Retina (tissue), 1 donor: Measurements from ENCODE around the gene RIPPLY3.
"Not testable (repeated sequence)": the region's sequence is repeated elsewhere in the genome, so short reads cannot be mapped to it uniquely, and the experiment has no call there.

ENCODE experiments used
- DNase-seq: peaks from one replicate; pipeline ENCODE4 v3.0.0-alpha.2; 2016

RIPPLY3 gene

DNA sequence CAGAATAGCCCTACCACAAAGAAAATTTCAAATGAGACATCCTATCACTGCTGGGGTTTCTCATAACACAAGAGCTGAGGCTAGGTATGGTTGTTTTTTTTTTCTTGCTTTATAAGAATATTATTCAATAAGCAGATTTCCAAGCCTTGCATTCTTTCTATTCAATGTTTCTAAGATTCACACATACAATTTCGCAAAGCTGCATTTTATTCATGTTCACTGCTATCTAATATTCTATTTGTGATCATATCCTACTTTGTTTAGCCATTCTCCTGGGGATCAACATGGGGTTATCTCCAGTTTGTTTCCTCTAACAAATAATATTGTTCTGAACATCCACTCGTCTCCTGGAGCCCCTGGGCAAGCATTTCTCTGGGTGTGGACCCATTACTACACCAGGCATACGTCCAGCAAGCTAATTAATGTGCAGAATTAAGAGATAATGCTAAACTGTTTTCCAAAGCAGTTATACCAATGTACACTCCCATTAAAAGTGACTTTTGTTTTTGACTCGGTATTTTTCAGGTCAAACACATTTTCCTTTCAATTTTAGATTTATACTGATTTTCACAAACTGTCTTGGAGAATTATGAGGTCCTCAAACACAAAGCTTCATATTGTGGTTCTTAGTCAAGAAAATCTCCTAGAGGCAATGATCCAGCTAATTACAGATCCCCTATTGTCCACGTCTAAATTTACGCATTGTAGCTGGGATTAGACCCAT, 24.4 kb upstream of the RIPPLY3 start:
- DNase-seq: no peak

DNA sequence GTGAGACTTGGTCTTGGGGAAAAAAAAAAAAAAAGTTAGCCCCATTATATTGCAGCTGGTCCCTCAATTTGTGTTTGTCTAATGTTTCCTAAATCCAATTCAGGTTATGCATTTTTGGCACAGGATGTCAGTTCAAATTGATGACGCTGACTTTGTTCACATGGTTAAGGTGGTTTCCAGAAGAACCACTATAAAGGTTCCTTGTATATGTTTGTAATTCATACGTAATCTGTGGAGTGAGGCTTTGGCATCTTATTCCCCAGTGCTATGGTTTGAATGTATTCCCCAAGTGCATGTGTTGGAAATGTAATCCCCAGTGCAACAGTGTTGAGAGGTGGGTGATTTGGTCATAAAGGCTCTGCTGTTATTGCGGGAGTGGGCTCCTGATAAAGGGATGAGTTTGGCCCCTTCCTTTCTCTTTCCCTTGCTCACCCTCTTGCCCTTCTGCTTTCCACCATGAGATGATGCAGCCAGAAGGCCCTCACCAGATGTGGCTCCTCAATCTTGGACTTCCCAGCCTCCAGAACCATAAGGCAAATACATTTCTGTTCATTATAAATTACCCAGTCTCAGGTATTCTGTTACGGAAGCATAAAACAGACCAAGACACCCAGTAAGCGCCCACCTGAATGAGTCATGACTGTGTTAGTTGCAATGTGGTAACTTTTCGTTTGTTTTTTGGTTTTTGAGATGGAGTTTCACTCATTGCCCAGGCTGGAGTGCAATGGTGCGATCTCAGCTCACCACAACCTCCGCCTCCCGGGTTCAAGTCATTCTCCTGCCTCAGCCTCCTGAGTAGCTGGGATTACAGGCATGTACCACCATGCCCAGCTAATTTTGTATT, 20.5 kb upstream of the RIPPLY3 start:
- no peak for DNase-seq

- DNase-seq: no peak
Observed at GRCh38 chr21:36987845-36988244, 18.7 kb upstream of the RIPPLY3 start.

- no peak for DNase-seq
Observed at GRCh38 chr21:36988536-36988935, 18.0 kb upstream of the RIPPLY3 start.

GRCh38 chr21:36989199-36989698, 17.3 kb upstream of the RIPPLY3 start:
- not testable (repeated sequence) for DNase-seq

DNA sequence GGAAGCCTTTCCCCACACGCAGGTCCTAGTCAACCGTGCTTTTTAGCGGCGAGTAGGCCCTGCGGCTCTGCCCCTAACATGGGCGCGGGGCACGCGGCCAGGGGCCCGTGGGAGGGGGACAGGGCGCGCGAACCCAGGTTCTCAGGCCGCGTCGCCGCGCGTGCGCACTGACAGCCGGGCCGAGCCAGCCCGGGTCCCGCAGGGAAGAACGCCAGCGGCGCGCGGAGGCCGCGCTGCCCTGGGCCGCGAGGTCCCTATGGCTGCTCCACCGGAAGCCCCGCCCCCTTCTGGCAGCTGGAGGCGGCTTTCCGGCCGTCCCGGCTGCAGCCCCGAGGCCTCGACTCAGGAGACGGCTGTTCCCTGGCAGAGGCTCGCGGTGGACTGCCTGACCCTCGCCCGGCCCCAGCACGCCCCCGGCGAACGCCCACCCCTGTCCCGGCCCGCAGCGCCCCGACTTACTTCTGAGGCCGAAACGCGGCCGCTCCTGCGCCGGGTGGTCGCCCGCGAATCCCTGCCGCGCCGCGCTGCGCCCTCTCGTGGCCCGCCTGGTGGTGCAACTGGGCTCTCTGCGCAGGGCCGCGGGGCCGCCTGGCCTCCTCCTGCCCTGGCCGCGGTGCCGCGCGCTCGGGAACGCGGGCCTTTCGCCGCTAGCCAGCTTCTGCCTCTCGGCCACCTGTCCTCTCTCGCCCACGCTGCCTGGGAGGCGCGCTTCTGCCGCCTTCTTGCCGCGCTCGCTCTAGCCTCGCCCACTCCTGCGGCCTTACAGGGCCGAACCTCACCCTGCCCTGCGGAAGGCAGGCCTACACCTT, 16.6 kb upstream of the RIPPLY3 start:
- peak; percentile 99 for DNase-seq

DNA sequence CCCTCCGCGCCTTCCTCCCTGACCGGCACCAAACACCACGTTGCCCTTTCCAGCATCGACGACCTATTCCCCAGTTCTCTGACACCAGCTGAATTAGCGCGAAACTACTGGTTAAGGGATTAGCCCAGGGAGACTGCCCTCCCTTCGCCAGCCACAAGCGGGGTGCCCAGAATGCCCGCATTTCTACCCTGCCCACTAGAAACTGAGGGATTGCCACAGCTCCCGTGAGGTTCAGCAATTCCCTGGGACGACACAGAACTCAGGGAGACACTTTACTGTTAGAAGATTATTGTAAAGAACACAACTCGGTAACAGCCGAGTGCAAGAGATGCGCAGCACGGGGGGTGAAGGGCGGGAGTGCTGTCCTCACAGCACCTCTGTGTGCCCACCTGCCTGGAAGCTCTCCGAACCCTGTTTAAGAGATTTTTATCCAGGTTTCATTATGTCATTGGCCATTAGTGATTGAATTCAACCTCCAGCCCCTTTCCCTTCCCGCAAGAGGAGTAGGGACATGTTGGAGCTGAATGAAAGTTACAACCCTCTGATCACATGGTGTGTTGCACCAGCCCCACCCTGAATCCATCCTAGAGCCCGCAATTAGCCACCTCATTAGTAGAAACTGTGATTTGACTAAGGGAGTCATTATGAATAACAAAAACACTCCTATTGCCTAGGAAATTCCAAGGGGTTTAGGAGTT, 15.8 kb upstream of the RIPPLY3 start:
- no peak for DNase-seq

DNA sequence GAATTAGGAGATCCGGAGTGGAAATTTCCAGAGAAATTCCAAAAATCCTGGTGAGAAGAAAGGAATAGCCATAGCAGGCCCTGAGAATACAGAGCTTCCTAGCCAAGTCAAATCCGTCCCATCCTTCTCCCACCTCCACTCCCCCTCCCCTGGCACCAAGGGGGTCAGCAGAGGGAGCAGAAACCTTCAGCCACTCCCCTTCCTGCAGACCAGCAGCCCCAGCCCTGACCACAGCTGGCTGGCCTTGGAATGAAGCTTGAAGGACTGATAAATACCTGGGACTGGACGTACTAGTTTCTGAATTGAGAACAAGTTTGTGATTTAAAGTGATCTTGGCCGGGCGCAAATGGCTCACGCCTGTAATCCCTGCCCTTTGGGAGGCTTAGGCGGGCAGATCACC, 13.8 kb upstream of the RIPPLY3 start:
- DNase-seq: no peak

GRCh38 chr21:36994501-36995158, 11.9 kb upstream of the RIPPLY3 start:
- peak; percentile 55 for DNase-seq

- DNase-seq: not testable (repeated sequence)
Observed at GRCh38 chr21:36995285-36995684, 11.2 kb upstream of the RIPPLY3 start.

GRCh38 chr21:36999131-36999898, 7.2 kb upstream of the RIPPLY3 start:
- no peak for DNase-seq

GRCh38 chr21:37000381-37000780, 6.1 kb upstream of the RIPPLY3 start:
- DNase-seq: no peak

DNA sequence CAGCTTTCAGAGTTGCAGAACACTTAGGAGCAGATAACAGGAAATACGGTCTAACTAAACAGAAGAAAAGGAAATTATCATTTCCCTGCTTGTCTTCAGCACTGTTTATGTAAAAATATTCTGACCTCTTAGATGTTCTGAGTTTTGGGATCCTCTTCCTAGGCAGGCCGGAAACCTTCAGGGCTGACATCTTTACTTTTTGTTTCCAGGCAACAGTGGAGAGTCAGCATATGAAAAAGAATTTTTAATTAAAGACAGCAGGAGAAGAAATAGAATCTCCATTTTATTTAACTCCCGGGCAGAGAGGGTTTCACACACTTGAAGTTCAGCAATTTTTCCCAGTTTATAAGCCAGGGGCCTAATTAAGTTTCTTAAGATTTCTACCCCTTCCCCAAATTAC, 5.1 kb upstream of the RIPPLY3 start:
- DNase-seq: no peak

GRCh38 chr21:37002851-37003250, 3.7 kb upstream of the RIPPLY3 start:
- not testable (repeated sequence) for DNase-seq

- not testable (repeated sequence) for DNase-seq
Observed at GRCh38 chr21:37003917-37004316, 2.6 kb upstream of the RIPPLY3 start.

- peak; percentile 66 for DNase-seq
Observed at GRCh38 chr21:37005548-37006485, 685 bp upstream of the RIPPLY3 start.

GRCh38 chr21:37008724-37009123, 2.2 kb downstream of the RIPPLY3 start:
- DNase-seq: peak; percentile 32

- peak; percentile 84 for DNase-seq
Observed at GRCh38 chr21:37009740-37010341, 3.3 kb downstream of the RIPPLY3 start.

DNA sequence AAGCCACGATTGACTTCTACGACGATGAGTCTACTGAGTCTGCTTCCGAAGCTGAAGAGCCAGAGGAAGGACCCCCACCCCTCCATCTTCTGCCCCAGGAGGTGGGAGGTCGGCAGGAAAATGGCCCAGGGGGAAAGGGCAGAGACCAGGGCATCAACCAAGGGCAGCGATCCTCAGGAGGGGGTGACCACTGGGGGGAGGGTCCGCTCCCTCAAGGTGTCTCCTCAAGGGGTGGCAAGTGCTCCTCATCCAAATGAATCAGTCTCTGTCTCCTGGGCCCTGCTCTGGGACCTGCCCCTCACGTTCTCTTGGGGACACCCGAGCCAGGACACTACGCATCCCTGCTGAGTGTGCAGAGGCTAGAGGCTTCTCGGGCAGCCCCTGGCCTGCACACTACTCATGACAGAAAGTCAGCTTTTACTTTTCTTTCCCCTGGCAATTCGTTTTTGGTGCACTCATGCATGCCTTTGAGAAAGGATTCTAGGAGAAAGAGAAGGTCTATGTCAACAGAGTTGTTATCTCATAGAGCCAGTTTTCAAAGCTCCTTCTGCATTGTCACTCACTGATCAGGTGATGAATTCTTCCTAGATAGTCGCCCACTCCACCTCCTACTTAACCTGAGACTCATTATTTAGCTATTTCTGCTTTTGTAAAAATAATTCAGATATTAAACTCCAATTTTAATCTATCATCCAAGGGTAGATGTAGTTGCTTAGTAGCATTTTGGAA, 11.6 kb downstream of the RIPPLY3 start:
- DNase-seq: no peak
